Thyroid gland (tissue), 4 donors: Measurements from ENCODE around the gene SYNJ1. TPM values are rescaled to one million over a fixed set of nuclear protein-coding genes. Genes with fewer than 3 reads are reported as not detected.

Source experiments
- DNase-seq, 2 donors: peaks; one replicate each; pipeline ENCODE4 v3.0.0-alpha.2; 2019
- H3K27ac ChIP-seq, 3 donors: fragments of 200-600 bp; sonication (generic); 1 replicate in 2 of 3; 2 replicates in 1 of 3; pipeline ENCODE4 v1.5.1; 2016 to 2019; ENCODE audit warnings: mild to moderate bottlenecking in 1 of 3, moderate library complexity in 1 of 3
- H3K27me3 ChIP-seq: fragments of 200-600 bp; sonication (generic); one replicate; pipeline ENCODE4 v1.5.1; 2019
- H3K36me3 ChIP-seq, 2 donors: fragments of 200-600 bp; sonication (generic); one replicate each; pipeline ENCODE4 v1.5.1; 2016 to 2019
- H3K4me1 ChIP-seq, 2 donors: fragments of 200-600 bp; sonication (generic); one replicate each; pipeline ENCODE4 v1.5.1; 2017 to 2019
- H3K4me3 ChIP-seq, 3 donors: fragments of 200-600 bp; sonication (generic); replicated peaks in 1 of 3; 1 replicate in 2 of 3; 2 replicates in 1 of 3; pipeline ENCODE4 v1.5.1; 2016; ENCODE audit warnings: mild to moderate bottlenecking in 1 of 3
- H3K9me3 ChIP-seq: fragments of 200-600 bp; sonication (generic); one replicate; pipeline ENCODE4 v1.5.1; 2017
- CTCF ChIP-seq, 6 experiments: fragments of 200-600 bp in 3 of 6; fragments of 450-650 bp in 3 of 6; sonication (generic) in 3 of 6; IDR thresholded peaks; one replicate each; pipeline ENCODE4 v1.5.1; 2016 to 2019; ENCODE audit warnings: antibody characterized with exemption in 6 of 6, mild to moderate bottlenecking in 2 of 6, inconsistent platforms in 1 of 6, moderate library complexity in 1 of 6
- POLR2A ChIP-seq, 2 donors: fragments of 450-650 bp; IDR thresholded peaks; one replicate each; pipeline ENCODE4 v1.6.1; 2017; ENCODE audit warnings: antibody characterized with exemption in 2 of 2, mild to moderate bottlenecking in 2 of 2, moderate library complexity in 1 of 2
- WGBS, 2 donors: methylation state at CpG; one replicate each; pipeline ENCODE4 v1.1.5; 2017; 5-methylcytosine and 5-hydroxymethylcytosine counted together
- intact Hi-C: fragments of 100-400 bp; cut with DNase I; formaldehyde crosslinking; loops from one replicate; pipeline ENCODE4 v1.15.1; 2023
- total RNA-seq, 4 donors: library from RNA; depleted of rRNA; stranded (reverse); fragments of >200 nt; gene quantifications; one replicate each; pipeline ENCODE4 v1.2.3, GENCODE V29; 2016

SYNJ1 gene
- total RNA-seq, 4 donors from 2014 or later = 16.1 to 21.7 (median 17.7) TPM

GRCh38 chr21:32597205-32597604 is 130.6 kb downstream of the SYNJ1 start:
- peaks cover 0 to 7% of the 10 kb centered on the region in 2 donors for H3K4me1 ChIP-seq
- intact Hi-C loops = no loop called here
- TF ChIP-seq CTCF (IDR thresholded peaks at IDR 0.05) (no peak), POLR2A (IDR thresholded peaks at IDR 0.05) (no peak)

DNA sequence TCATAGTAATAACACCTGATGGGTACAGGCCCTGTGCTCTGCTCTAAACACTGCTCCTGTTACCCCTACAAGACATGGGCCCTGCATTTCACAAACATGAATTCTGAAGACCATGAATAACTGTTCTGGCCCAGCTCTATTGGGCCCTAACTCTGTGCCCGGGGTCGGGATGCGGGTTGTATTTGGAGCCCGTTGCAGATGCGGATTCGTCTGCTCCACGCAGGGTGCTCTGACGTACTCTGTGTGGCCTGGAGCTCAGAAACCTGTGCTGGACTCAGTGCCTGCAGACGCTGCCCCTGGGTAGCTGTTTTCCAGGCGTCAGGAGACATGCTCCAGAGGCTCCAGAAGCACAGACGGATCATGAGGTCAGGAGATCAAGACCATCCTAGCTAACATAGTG is 132.4 kb downstream of the SYNJ1 start:
- peaks cover 0 to 5% of the 10 kb centered on the region in 2 donors for H3K36me3 ChIP-seq
- TF ChIP-seq CTCF (IDR thresholded peaks at IDR 0.05) (no peak), POLR2A (IDR thresholded peaks at IDR 0.05) (no peak)
- no peaks in the 10 kb centered on the region for H3K27me3 ChIP-seq
- intact Hi-C loops = no loop called here
- no peaks in the 10 kb centered on the region for H3K9me3 ChIP-seq
- H3K4me3 ChIP-seq = no peak overlapping the region
- H3K4me1 ChIP-seq = peaks cover 0 to 7% of the 10 kb centered on the region in 2 donors
- no peak overlapping the region for H3K27ac ChIP-seq
- DNase-seq = no peak
- WGBS, 2 donors = 86 to 89% methylated on average over 11 of the region's 11 CpGs

More at GRCh38 chr21:32597205-32597604, 130.6 kb downstream of the SYNJ1 start:
- Histone ChIP-seq H3K4me3 (no peak overlapping the region), H3K9me3 (no peaks in the 10 kb centered on the region), H3K27ac (no peak overlapping the region), H3K36me3 (peaks cover under 1 to 12% of the 10 kb centered on the region in 2 donors), H3K27me3 (no peaks in the 10 kb centered on the region)
- peak; percentile 27 to 42 for DNase-seq
- 26 to 45% methylated on average over 6 of the region's 6 CpGs for WGBS, 2 donors

GRCh38 chr21:32593690-32594089 is 134.1 kb downstream of the SYNJ1 start:
- Histone ChIP-seq H3K36me3 (no peaks in the 10 kb centered on the region), H3K27ac (no peak overlapping the region), H3K9me3 (no peaks in the 10 kb centered on the region), H3K27me3 (no peaks in the 10 kb centered on the region), H3K4me1 (peaks cover 0 to 7% of the 10 kb centered on the region in 2 donors), H3K4me3 (no peak overlapping the region)
- TF ChIP-seq CTCF (IDR thresholded peaks at IDR 0.05) (no peak), POLR2A (IDR thresholded peaks at IDR 0.05) (no peak)
- 70 to 75% methylated on average over 2 to 4 of the region's 8 CpGs for WGBS, 2 donors
- DNase-seq = no peak
- intact Hi-C loops = no loop called here

DNA sequence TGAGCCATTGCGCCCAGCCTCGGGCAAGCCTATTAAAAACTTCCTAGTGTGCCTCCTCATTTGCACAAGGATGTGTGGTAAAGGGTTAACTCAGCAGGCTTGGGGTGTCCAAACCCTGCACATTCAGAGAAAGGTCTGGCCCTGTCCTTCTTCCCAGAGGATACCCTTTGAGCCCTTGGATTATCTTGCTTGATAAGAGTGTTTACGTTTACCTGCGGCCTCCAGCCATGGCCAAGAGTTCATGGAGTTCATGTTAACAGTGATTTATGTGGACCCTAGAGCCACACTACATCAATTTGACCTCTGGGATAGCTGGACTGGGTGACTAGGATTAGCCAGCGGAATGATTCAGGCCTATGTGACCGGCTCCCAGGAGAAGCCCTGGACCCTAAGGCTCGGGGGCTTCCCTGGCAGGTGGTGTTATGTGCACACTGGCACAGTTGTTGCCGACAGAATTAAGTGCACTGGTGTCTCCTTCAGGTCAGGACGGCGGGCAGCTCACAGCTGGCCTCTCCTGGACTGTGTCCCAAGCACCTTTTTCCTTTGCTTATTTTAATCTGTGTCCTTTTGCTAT is 134.8 kb downstream of the SYNJ1 start:
- no peak for TF ChIP-seq CTCF (IDR thresholded peaks at IDR 0.05)
- TF ChIP-seq POLR2A (IDR thresholded peaks at IDR 0.05) = no peak
- WGBS, 2 donors = 74 to 79% methylated on average over 10 of the region's 10 CpGs
- intact Hi-C loops = no loop called here

DNA sequence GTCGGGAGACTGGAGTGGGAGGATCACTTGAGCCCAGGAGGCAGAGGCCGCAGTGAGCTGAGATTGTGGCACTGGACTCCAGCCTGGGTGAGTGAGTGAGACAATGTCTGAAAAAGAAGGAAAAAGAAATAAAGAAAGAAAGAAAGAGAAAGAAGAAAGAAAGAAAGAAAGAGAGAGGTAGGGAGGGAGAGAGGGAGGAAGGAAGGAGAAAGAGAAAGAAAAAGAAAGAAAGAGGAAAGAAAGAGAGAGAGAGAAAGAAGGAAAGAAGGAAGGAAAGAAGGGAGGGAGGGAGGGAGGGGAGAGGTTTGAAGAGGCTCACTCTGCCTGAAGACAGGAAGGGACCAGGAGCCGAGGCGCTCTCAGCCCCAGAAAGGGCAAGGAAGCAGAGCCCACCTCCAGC is 137.7 kb downstream of the SYNJ1 start:
- intact Hi-C loops = no loop called here
- no peak for TF ChIP-seq POLR2A (IDR thresholded peaks at IDR 0.05)
- no peak for TF ChIP-seq CTCF (IDR thresholded peaks at IDR 0.05)
- Histone ChIP-seq H3K27ac (no peak overlapping the region), H3K4me1 (no peaks in the 10 kb centered on the region), H3K27me3 (no peaks in the 10 kb centered on the region), H3K4me3 (no peak overlapping the region), H3K9me3 (no peaks in the 10 kb centered on the region), H3K36me3 (no peaks in the 10 kb centered on the region)
- WGBS, 2 donors = 84 to 86% methylated on average over 4 of the region's 4 CpGs
- no peak for DNase-seq

More for the DNA sequence above, 134.8 kb downstream of the SYNJ1 start:
- Histone ChIP-seq H3K27me3 (no peaks in the 10 kb centered on the region), H3K4me1 (peaks cover 0 to 7% of the 10 kb centered on the region in 2 donors), H3K27ac (no peak overlapping the region), H3K9me3 (no peaks in the 10 kb centered on the region), H3K4me3 (no peak overlapping the region), H3K36me3 (no peaks in the 10 kb centered on the region)
- no peak for DNase-seq
